ENCODE results near the gene PRKAG1. TPM values are rescaled to one million over a fixed set of nuclear protein-coding genes. Genes with fewer than 3 reads are reported as not detected.

The PRKAG1 gene
- total RNA-seq, 1 experiment from 2014 or later = 80.3 TPM

DNA sequence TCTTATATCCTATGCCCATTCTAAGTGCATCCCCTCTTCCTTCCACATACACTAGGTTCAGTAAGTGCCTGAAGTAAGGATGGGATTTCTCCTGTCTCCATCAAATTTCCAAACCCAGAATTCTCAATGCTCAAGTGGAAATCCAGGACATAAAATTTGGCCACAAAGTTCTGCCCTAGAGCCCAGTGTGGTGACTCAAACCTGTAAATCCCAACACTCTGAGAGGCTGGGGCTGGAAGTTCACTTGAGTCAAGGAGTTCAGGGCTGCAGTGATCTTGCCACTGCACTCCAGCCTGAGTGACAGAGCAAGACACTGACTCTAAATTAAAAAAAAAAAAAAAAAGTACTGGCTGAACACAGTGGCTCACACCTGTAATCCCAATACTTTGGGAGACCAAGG is 56.8 kb downstream of the PRKAG1 start:
- Mint-ChIP-seq H3K27me3 (ENCODE audit: insufficient read depth, unreplicated experiment) (no peaks in the 10 kb centered on the region), H3K4me3 (ENCODE audit: unreplicated experiment) (no peak overlapping the region), H3K27ac (ENCODE audit: low read depth, unreplicated experiment) (no peak overlapping the region), H3K36me3 (ENCODE audit: insufficient read depth, unreplicated experiment) (no peaks in the 10 kb centered on the region), H3K9me3 (ENCODE audit: unreplicated experiment) (no peaks in the 10 kb centered on the region), H3K4me1 (ENCODE audit: insufficient read depth, unreplicated experiment) (peaks cover 19% of the 10 kb centered on the region)
- POLR2A ChIA-PET = interaction anchor here (0.5 kb wide), 1 partner anchor 258 kb away, joined by 5 read pairs; no protein-coding TSS in a partner anchor
- no TSS peak for BruUV-seq (replicated peaks)
- TF ChIP-seq, protein P1, sequence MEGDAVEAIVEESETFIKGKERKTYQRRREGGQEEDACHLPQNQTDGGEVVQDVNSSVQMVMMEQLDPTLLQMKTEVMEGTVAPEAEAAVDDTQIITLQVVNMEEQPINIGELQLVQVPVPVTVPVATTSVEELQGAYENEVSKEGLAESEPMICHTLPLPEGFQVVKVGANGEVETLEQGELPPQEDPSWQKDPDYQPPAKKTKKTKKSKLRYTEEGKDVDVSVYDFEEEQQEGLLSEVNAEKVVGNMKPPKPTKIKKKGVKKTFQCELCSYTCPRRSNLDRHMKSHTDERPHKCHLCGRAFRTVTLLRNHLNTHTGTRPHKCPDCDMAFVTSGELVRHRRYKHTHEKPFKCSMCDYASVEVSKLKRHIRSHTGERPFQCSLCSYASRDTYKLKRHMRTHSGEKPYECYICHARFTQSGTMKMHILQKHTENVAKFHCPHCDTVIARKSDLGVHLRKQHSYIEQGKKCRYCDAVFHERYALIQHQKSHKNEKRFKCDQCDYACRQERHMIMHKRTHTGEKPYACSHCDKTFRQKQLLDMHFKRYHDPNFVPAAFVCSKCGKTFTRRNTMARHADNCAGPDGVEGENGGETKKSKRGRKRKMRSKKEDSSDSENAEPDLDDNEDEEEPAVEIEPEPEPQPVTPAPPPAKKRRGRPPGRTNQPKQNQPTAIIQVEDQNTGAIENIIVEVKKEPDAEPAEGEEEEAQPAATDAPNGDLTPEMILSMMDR (IDR thresholded peaks at IDR 0.05; ENCODE audit: unreplicated experiment) = no peak
- CTCF ChIA-PET = interaction anchor here (0.7 to 3.3 kb wide), 5 partner anchors 10 to 396 kb away, joined by 3 to 15 read pairs (median 5); partner anchors contain the start of gene WNT10B
- intact Hi-C loops (cut with micrococcal nuclease) = no loop called here
- DNase-seq (ENCODE audit: unreplicated experiment) = no peak

- Mint-ChIP-seq H3K4me1 (ENCODE audit: insufficient read depth, unreplicated experiment) (peaks cover 21% of the 10 kb centered on the region), H3K27me3 (ENCODE audit: insufficient read depth, unreplicated experiment) (no peaks in the 10 kb centered on the region), H3K27ac (ENCODE audit: low read depth, unreplicated experiment) (no peak overlapping the region), H3K9me3 (ENCODE audit: unreplicated experiment) (no peaks in the 10 kb centered on the region), H3K4me3 (ENCODE audit: unreplicated experiment) (no peak overlapping the region), H3K36me3 (ENCODE audit: insufficient read depth, unreplicated experiment) (peaks cover 2% of the 10 kb centered on the region)
- DNase-seq (ENCODE audit: unreplicated experiment) = no peak
- CTCF ChIA-PET = interaction anchor here (1.1 to 3.3 kb wide), 4 partner anchors 10 to 27 kb away, joined by 3 to 15 read pairs (median 7); partner anchors contain the start of genes WNT1 and WNT10B
- TF ChIP-seq, protein P1 (IDR thresholded peaks at IDR 0.05; ENCODE audit: unreplicated experiment) = no peak
- intact Hi-C loops (cut with micrococcal nuclease) = no loop called here
- BruUV-seq (replicated peaks) = no TSS peak
- POLR2A ChIA-PET = no interaction called here
Observed at GRCh38 chr12:48961331-48961730, 57.2 kb downstream of the PRKAG1 start.

DNA sequence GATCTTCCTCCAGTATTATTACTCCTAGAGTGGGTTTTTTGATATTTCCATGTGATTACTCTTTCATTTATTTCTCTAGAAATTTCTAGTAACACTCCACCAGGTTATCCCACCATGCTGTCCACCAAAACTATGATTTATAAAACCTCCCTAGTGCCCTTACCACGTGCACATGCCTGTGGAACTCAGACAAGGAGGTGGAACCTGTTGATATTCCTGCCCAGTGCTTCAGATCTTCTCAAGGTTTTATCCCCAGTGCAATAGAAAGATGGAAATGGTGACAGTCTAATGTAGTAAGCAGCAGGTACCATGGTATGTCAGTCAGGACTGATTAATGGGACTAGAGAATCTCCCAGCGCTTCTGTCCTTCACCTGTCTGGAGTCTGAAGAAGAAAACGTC is 57.7 kb downstream of the PRKAG1 start:
- Mint-ChIP-seq H3K9me3 (ENCODE audit: unreplicated experiment) (no peaks in the 10 kb centered on the region), H3K27ac (ENCODE audit: low read depth, unreplicated experiment) (no peak overlapping the region), H3K36me3 (ENCODE audit: insufficient read depth, unreplicated experiment) (peaks cover 6% of the 10 kb centered on the region), H3K4me1 (ENCODE audit: insufficient read depth, unreplicated experiment) (peaks cover 26% of the 10 kb centered on the region), H3K27me3 (ENCODE audit: insufficient read depth, unreplicated experiment) (no peaks in the 10 kb centered on the region), H3K4me3 (ENCODE audit: unreplicated experiment) (no peak overlapping the region)
- no TSS peak for BruUV-seq (replicated peaks)
- intact Hi-C loops (cut with micrococcal nuclease) = no loop called here
- ChIA-PET CTCF (interaction anchor here (0.6 to 3.3 kb wide), 5 partner anchors 10 to 227 kb away, joined by 3 to 15 read pairs (median 6); partner anchors contain the start of genes WNT1 and WNT10B), POLR2A (no interaction called here)
- no peak for DNase-seq (ENCODE audit: unreplicated experiment)
- TF ChIP-seq, protein P1 (IDR thresholded peaks at IDR 0.05; ENCODE audit: unreplicated experiment) = no peak

DNA sequence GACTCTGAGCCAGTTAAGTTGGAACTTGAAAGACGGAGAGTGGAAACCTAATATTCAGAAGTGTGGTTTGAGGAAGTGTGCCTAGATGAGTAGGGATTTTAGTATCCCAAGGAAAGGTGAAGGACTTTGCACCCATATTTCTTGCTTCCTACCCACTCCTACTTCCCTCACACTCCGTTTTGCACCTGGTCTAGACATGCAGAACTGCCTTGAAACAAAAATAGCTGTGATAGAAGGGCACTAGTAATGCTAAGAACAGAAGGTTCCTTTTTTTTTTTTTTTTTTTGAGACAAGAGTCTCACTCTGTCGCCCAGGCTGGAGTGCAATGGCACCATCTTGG is 60.6 kb downstream of the PRKAG1 start:
- peaks cover 15% of the 10 kb centered on the region for H3K36me3 Mint-ChIP-seq (ENCODE audit: insufficient read depth, unreplicated experiment)
- peaks cover 34% of the 10 kb centered on the region for H3K4me1 Mint-ChIP-seq (ENCODE audit: insufficient read depth, unreplicated experiment)
- POLR2A ChIA-PET = interaction anchor here (0.6 to 3.5 kb wide), 15 partner anchors 10 to 1263 kb away, joined by 3 to 20 read pairs (median 7); partner anchors contain the start of genes DDX23, LMBR1L, RND1 and TUBA1B
- H3K4me3 Mint-ChIP-seq (ENCODE audit: unreplicated experiment) = peak overlapping the region; percentile 99
- intact Hi-C loops (cut with micrococcal nuclease) = no loop called here
- no peaks in the 10 kb centered on the region for H3K9me3 Mint-ChIP-seq (ENCODE audit: unreplicated experiment)
- no peak for DNase-seq (ENCODE audit: unreplicated experiment)
- H3K27ac Mint-ChIP-seq (ENCODE audit: low read depth, unreplicated experiment) = no peak overlapping the region
- CTCF ChIA-PET = interaction anchor here (0.5 to 2.7 kb wide), 11 partner anchors 13 to 1905 kb away, joined by 3 to 13 read pairs (median 4); partner anchors contain the start of gene WNT1
- no peaks in the 10 kb centered on the region for H3K27me3 Mint-ChIP-seq (ENCODE audit: insufficient read depth, unreplicated experiment)
- TF ChIP-seq, protein P1 (IDR thresholded peaks at IDR 0.05; ENCODE audit: unreplicated experiment) = no peak
- BruUV-seq (replicated peaks) = no TSS peak

Measured in MCF 10A (cell line).